Suprapubic skin (tissue), 3 donors: Measurements from ENCODE around the gene MYO9A.

Experiments
- EP300 ChIP-seq: sonication (generic); formaldehyde crosslinking; IDR thresholded peaks from one replicate; pipeline ENCODE4 v1.6.1; 2017; ENCODE audit warnings: antibody characterized with exemption
- TF ChIP-seq, protein P1 (sequence below), 2 donors: fragments of 200-600 bp in 1 of 2; fragments of 450-650 bp in 1 of 2; sonication (generic) in 1 of 2; IDR thresholded peaks; one replicate each; pipeline ENCODE4 v1.5.1; 2016 to 2019; ENCODE audit warnings: antibody characterized with exemption in 2 of 2, mild to moderate bottlenecking in 1 of 2, moderate library complexity in 1 of 2

GRCh38 chr15:71931261-71931660 lies 186.7 kb downstream of the MYO9A start:
- TF ChIP-seq EP300: no peak
- TF ChIP-seq, protein P1, sequence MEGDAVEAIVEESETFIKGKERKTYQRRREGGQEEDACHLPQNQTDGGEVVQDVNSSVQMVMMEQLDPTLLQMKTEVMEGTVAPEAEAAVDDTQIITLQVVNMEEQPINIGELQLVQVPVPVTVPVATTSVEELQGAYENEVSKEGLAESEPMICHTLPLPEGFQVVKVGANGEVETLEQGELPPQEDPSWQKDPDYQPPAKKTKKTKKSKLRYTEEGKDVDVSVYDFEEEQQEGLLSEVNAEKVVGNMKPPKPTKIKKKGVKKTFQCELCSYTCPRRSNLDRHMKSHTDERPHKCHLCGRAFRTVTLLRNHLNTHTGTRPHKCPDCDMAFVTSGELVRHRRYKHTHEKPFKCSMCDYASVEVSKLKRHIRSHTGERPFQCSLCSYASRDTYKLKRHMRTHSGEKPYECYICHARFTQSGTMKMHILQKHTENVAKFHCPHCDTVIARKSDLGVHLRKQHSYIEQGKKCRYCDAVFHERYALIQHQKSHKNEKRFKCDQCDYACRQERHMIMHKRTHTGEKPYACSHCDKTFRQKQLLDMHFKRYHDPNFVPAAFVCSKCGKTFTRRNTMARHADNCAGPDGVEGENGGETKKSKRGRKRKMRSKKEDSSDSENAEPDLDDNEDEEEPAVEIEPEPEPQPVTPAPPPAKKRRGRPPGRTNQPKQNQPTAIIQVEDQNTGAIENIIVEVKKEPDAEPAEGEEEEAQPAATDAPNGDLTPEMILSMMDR (IDR thresholded peaks at IDR 0.05): no peak
